Stimulated activated CD4-positive, alpha-beta T cell treated with anti-CD3 and anti-CD28 coated beads, TNF-alpha, amount 100 ng/mL, for 24 hours (primary cell): ENCODE measurements around the gene YPEL2.
A peak's percentile ranks its signal among the peaks of the same experiment; 100 is the strongest.

ENCODE experiments used
- DNase-seq, 3 experiments: peaks; one replicate each; pipeline ENCODE4 v3.0.0-alpha.2; 2020; ENCODE audit warnings: low read depth in 3 of 3

Gene YPEL2

GRCh38 chr17:59356543-59357218, 25.2 kb downstream of the YPEL2 start:
- no peak for DNase-seq

DNA sequence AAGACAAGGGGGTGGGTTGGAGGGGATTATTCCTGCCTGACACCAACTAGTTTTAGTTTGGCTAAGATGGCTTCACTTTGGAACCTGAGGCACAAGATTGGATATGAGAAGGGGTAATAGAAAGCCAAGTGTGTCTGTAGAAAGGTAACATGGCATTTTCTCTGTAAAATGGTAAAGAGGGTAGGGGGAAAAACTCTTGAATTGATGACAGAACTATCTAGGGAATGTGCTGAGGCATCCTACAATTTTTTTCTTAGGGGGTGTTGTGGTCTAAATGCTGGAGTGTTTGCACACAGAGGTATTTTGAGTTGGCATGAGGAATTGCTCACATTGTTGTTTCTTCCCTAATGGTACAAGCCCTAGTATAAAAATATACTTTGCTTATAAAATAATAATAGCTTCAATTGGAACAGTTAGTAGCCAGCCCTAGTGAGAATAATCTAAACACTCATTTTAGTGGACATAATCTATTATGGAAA, 25.8 kb downstream of the YPEL2 start:
- DNase-seq = no peak

- no peak for DNase-seq
These were observed 26.5 kb downstream of the YPEL2 start for GRCh38 chr17:59357929-59358328.

GRCh38 chr17:59361386-59361785, 29.9 kb downstream of the YPEL2 start:
- DNase-seq = no peak

GRCh38 chr17:59361916-59362810, 30.7 kb downstream of the YPEL2 start:
- peak in 1 of 3 experiments; percentile 15 for DNase-seq

DNA sequence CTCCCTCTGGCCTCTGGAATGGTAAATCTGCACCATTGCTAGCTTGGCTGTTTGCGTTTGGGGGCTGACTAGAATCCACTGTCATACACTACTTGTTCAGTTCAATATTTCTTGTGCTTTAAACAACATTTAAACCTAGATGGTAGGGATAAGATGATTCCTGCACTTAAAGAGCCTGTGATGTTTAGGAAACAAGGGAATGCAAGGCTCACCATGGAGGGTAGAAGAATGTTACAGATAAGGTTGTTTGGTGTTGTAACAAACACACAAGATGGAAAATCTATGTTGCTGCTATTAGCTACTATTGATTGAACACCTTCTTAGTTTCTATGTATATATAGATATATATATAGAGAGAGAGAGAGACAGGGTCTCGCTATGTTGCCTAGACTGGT, 31.4 kb downstream of the YPEL2 start:
- no peak for DNase-seq

DNA sequence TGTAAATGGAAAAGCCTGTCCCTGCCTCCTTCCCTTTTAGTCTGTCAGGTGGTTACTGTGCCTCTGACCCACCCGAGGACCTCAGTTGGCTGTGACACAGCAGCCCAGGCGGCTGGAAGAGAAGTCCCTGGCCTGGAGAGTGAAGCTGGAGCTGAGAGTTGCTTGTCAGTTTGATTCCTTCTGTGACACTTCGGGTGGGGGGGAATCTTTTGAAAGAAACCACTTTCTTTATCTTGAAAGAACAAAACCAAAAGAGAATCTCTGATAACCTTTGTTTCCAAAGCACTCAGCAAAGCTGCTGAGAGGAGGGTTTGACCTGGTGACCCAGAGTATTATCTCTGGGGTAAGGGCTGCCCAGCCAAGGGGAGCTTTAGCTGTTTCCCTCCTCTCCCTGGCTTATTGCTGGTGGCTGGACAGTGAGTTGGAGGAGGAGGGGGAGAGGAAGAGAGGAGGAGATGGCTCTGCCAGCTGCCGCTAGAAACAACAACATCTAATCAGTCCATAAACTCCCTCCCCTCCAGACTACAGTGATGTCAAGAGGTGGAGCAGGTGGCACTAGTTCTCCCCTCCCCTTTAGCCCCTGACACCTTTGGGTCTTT, 34.0 kb downstream of the YPEL2 start:
- no peak for DNase-seq

DNA sequence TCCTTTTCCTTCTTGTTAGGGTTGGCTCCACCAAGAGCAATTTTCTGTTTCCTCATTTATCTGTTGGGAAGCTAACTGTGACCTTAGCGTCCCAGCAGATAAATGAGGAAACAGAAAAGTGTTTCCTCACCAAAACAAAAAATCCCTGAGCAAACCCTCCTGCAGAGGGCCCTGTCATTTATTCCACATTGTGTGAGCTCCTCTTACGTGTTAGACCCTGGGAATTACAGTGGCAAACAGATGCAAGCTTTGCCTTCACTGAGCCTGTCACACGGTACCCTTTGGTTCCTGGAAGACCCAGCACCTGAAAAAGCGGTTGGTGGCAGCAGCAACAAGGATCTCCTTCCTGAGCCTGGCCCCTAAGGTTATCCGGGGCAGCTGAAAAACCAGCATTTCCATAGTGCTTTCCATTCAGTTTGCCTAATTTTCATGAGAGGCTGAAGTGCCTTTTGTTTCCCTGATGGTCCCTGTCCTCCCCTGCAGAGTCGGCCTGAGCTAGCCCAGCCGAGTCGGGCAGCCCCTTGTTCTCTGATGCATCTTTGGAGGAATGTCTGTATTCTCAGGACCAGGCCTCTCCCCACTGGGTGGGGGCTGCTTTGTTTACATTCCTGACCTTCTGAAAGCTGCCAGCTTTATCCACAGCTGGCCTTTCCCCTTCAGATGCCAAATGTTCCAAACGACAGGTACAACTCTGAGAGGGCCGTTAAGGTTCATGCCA, 34.7 kb downstream of the YPEL2 start:
- DNase-seq = no peak

DNA sequence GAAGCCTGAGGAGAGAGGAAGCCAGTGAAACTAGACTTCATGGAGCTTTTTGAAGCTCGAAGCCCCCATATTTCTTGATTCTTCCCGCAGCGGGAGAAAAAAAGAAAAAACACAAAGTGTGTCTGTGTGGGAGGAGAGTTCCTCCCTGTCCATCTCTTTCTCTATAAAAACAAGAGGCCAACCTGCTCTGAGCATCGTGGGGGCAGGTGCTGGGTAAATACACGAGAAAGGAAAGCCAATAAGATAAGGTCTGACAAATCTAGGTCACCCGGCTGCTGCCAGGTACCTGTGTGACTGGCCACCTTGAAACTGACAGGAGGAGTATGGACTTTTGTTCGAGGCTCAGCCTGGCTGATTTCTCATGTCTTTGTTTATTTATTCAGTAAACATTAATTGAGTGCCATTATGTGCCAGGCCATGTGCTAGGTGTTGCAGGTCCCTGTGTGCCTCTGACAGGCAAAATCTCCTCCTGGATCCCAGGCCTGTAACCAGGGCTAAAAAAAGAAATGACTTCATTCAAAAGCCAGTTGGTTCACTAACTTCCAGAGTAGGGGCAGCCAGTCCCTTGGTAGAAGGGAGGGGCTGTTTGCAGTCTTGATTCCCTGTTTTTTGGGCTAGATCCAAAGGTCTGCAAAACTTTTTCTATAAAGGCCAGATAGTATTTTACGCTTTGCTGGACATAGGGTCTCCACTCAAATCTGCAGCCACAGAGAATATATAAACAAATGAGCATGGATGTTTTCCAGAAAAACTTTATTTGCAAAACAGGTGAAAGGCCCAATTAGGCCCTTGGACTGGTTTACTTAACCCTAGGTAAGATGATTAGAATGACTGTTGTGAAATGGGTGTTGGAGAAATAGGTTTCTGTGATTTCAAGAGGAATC, 35.6 kb downstream of the YPEL2 start:
- no peak for DNase-seq

DNA sequence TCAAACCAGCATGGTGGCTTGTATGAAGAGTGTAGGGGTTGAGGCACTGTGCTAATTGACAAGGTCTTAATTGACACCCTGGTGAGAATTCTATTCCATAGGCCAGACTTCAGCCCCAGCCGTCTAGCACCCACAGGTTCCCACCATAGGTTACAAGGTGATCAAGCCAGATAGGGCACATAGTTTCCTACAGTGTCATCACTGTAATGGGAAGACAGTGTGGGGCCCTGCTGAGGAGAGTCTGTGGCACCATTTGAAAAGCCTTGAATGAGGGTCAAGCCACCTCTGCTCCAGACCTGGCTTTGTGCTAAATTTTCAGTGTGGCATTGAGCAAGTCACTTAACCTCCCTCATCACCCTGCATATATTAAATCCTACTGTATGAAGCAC, 36.2 kb downstream of the YPEL2 start:
- DNase-seq = no peak

GRCh38 chr17:59368218-59368857, 36.9 kb downstream of the YPEL2 start:
- DNase-seq = no peak

DNA sequence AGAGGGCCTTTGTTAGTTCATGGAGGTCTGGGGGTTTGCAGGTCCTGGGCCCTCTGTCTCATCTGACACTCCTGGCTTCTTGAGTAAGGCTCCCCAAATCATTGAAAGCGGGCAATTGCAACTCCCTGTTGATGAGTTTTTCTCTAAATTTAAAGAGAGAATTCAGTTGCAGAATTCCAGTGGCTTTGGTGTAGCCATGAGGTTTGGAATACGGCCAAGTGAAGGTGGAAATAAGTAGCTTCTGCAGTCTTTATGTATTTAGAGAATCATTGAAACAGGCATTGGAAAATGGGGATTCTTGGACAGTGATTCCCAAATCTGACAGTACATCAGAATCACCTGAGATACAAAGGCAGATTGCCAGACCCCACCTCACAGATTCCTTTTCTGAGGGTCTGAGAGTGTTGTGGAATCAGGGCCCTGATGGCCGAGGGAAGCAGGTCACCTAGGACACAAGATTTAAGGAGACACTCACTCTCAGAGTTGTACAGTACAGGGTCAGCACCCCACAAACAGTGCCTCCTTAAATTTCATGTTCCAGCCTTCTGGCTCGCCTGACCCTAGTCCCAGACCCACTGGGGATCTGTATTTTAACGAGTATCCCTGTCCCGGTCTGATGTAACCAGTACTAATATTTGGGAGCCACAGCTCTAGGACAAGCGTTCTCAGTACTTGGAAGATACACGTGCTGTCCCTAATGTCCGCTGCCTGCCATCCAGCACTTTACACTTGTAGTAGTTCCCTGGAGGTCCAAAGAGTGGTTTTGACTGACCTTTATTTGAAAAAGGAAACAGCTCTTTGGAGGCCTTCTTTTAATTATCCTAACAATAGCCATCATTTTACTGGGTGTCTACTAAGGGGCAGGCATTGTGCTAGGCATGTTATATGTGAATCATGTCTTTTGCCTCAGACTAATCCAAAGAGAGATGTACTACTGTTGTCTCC, 37.8 kb downstream of the YPEL2 start:
- no peak for DNase-seq

GRCh38 chr17:59370593-59371299, 39.3 kb downstream of the YPEL2 start:
- no peak for DNase-seq

DNA sequence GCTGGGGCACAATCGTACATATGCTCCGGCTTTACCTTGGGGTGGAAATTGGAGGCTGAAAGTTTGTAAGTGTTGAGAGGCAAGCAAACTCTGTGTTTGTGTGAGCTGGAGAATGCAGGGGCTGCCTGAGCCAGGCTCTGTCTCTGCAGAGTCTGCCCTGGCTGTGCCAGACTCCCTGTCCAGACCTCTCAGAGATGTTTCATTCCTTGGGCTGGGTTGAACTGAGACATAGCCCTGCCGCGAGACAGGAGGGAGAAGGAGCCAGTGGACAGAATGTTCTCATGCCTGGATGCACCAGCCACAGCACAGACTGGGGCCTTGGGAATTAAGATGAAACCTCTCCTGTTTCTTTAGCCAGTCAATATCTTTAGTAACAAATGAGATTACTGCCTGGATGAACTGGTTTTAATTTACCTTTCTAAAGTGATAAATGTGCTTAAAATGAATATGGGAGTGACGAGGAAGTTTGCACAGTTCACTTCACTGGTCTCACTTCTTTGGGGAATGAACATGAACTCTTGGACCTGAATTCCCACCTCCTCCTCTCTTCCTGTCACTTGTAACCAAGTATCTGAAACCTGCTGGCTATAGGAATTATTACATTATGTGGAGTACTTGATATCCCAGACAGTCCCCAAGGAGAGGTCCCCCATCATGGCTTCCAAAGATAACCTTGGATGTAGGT, 40.1 kb downstream of the YPEL2 start:
- DNase-seq = no peak

GRCh38 chr17:59372138-59372751, 40.8 kb downstream of the YPEL2 start:
- DNase-seq = no peak

DNA sequence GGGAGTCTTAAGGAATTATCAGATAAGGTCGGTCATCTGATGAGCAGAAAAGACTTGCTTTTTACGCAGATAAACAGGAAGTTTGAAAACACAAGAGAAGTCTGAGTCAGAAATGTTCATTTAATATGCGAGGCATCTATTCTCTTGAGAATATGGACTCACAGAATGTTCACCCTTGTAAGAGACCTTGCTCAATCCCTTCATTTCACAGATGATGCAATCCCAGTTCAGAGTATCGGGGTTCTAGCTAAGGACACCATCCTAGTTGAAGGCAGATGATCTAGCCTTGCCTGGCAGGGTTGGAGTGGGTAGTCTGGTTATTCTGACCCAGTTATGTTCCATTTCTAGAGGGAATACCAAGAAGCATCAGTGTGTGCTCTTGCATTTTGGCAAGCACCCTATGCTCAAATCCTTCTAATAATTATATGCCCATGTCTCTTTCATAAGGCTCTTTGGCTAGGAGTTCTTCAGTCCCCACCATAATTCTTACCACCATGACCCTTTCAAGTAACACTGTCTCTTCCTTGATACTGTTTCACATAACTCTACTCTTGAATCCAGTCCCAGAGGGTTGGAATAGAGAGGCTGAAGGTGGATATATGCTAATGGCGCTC, 42.5 kb downstream of the YPEL2 start:
- DNase-seq = no peak

DNA sequence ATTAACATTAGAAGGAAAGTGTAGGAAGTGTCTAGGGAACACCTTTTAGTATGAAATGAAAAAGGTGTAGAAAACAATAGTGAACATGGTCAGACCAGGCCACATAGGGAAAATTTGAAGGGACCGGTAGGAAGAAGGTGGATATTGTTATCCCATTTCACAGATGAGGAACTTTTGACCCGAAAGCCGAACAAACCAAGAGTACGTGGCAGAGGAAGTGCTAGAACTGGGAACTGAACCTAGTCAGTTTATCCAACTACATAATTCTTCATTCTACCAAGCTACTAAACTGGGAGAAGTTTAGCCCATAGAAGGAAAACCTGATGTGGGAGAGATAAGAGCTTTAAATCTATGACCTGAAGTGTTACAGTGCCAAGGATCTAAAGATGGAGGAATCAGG, 43.2 kb downstream of the YPEL2 start:
- DNase-seq = no peak
